Stimulated activated CD4-positive, alpha-beta T cell treated with anti-CD3 and anti-CD28 coated beads, Interleukin-15, amount 100 ng/mL, for 1 hour (primary cell): ENCODE measurements around the gene TRPM4.
"Not testable (repeated sequence)": the region's sequence is repeated elsewhere in the genome, so short reads cannot be mapped to it uniquely, and the experiment has no call there.

Source experiments
- DNase-seq, 2 donors: peaks; one replicate each; pipeline ENCODE4 v3.0.0-alpha.2; 2020; ENCODE audit warnings: low read depth in 1 of 2, low spot score in 1 of 2

The TRPM4 gene

GRCh38 chr19:49150106-49150943, 7.3 kb upstream of the TRPM4 start:
- DNase-seq, result no peak

GRCh38 chr19:49150944-49151243, 6.7 kb upstream of the TRPM4 start:
- DNase-seq, result no peak

GRCh38 chr19:49151267-49152118, 6.1 kb upstream of the TRPM4 start:
- no peak for DNase-seq

- DNase-seq, result no peak
Measured at GRCh38 chr19:49152119-49152550, 5.5 kb upstream of the TRPM4 start.

GRCh38 chr19:49153167-49153809, 4.3 kb upstream of the TRPM4 start:
- no peak for DNase-seq

- DNase-seq, result no peak
Measured at GRCh38 chr19:49154279-49154678, 3.3 kb upstream of the TRPM4 start.

GRCh38 chr19:49155005-49155819, 2.4 kb upstream of the TRPM4 start, which contains the start of gene HRC:
TSS of gene HRC (minus strand) at chr19:49155396. CDS start at chr19:49155237, 159 bp downstream.
- no peak for DNase-seq

GRCh38 chr19:49155820-49156346, 1.7 kb upstream of the TRPM4 start:
- DNase-seq, result no peak

GRCh38 chr19:49160450-49161189, 3.0 kb downstream of the TRPM4 start:
- no peak for DNase-seq

GRCh38 chr19:49161987-49162386, 4.4 kb downstream of the TRPM4 start:
- no peak for DNase-seq

- DNase-seq, result no peak
Measured at GRCh38 chr19:49165111-49165750, 7.6 kb downstream of the TRPM4 start.

GRCh38 chr19:49165865-49166301, 8.3 kb downstream of the TRPM4 start:
- DNase-seq, result no peak

GRCh38 chr19:49167857-49168409, 10.3 kb downstream of the TRPM4 start:
- no peak for DNase-seq

- DNase-seq, result no peak
Measured at GRCh38 chr19:49168421-49168820, 10.8 kb downstream of the TRPM4 start.

- DNase-seq, result no peak
Measured at GRCh38 chr19:49173198-49173597, 15.6 kb downstream of the TRPM4 start.

- no peak for DNase-seq
Measured at GRCh38 chr19:49180659-49181058, 23.1 kb downstream of the TRPM4 start.

GRCh38 chr19:49182010-49182847, 24.6 kb downstream of the TRPM4 start:
- DNase-seq, result not testable (repeated sequence)

GRCh38 chr19:49182848-49183375, 25.3 kb downstream of the TRPM4 start:
- no peak for DNase-seq
